ENCODE data around the gene SH3TC1.

GRCh38 chr4:8230891-8231290 is 31.8 kb downstream of the SH3TC1 start:
- TF ChIP-seq CTCF (IDR thresholded peaks at IDR 0.05) (no peak), EP300 (IDR thresholded peaks at IDR 0.05) (no peak)

Data from esophagus muscularis mucosa (tissue), 3 donors.